ENCODE data around the gene SV2C.

- TF ChIP-seq, protein P1, sequence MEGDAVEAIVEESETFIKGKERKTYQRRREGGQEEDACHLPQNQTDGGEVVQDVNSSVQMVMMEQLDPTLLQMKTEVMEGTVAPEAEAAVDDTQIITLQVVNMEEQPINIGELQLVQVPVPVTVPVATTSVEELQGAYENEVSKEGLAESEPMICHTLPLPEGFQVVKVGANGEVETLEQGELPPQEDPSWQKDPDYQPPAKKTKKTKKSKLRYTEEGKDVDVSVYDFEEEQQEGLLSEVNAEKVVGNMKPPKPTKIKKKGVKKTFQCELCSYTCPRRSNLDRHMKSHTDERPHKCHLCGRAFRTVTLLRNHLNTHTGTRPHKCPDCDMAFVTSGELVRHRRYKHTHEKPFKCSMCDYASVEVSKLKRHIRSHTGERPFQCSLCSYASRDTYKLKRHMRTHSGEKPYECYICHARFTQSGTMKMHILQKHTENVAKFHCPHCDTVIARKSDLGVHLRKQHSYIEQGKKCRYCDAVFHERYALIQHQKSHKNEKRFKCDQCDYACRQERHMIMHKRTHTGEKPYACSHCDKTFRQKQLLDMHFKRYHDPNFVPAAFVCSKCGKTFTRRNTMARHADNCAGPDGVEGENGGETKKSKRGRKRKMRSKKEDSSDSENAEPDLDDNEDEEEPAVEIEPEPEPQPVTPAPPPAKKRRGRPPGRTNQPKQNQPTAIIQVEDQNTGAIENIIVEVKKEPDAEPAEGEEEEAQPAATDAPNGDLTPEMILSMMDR (IDR thresholded peaks at IDR 0.05) = no peak
- TF ChIP-seq POLR2A (IDR thresholded peaks at IDR 0.05) (no peak), POLR2AphosphoS5 (IDR thresholded peaks at IDR 0.05) (no peak)
Observed at GRCh38 chr5:76229900-76230299, 146.7 kb downstream of the SV2C start.

Measured in sigmoid colon (tissue), 4 donors.